ENCODE results near the gene FEZF2.

The FEZF2 gene

GRCh38 chr3:62373215-62373614 lies at the start of gene FEZF2:
Gene FEZF2 (minus strand): TSS chr3:62373550. CDS start chr3:62372868, 682 bp downstream.
- DNase-seq = no peak

- DNase-seq = no peak
These were observed 47.9 kb upstream of the FEZF2 start for GRCh38 chr3:62421207-62421606.

GRCh38 chr3:62416144-62416543 lies 42.8 kb upstream of the FEZF2 start:
- DNase-seq = no peak

- DNase-seq = no peak
These were observed 42.0 kb upstream of the FEZF2 start for GRCh38 chr3:62415312-62415801.

- DNase-seq = no peak
These were observed 41.4 kb upstream of the FEZF2 start for GRCh38 chr3:62414786-62415185.

GRCh38 chr3:62413687-62414086 lies 40.3 kb upstream of the FEZF2 start:
- DNase-seq = no peak

GRCh38 chr3:62406945-62407344 lies 33.6 kb upstream of the FEZF2 start:
- no peak for DNase-seq

- no peak for DNase-seq
These were observed 32.2 kb upstream of the FEZF2 start for GRCh38 chr3:62405566-62405965.

GRCh38 chr3:62405135-62405534 lies 31.8 kb upstream of the FEZF2 start:
- no peak for DNase-seq

- no peak for DNase-seq
These were observed 31.0 kb upstream of the FEZF2 start for GRCh38 chr3:62404321-62404720.

GRCh38 chr3:62403765-62404164 lies 30.4 kb upstream of the FEZF2 start:
- no peak for DNase-seq

- no peak for DNase-seq
These were observed 19.4 kb upstream of the FEZF2 start for GRCh38 chr3:62392626-62393292.

GRCh38 chr3:62387251-62387650 lies 13.9 kb upstream of the FEZF2 start:
- no peak for DNase-seq

- no peak for DNase-seq
These were observed 6.0 kb upstream of the FEZF2 start for GRCh38 chr3:62379321-62379798.

GRCh38 chr3:62378921-62379320 lies 5.6 kb upstream of the FEZF2 start:
- DNase-seq = no peak

GRCh38 chr3:62378311-62378789 lies 5.0 kb upstream of the FEZF2 start:
- no peak for DNase-seq

- DNase-seq = no peak
These were observed 3.8 kb upstream of the FEZF2 start for GRCh38 chr3:62376906-62377877.

GRCh38 chr3:62376454-62376720 lies 3.0 kb upstream of the FEZF2 start:
- DNase-seq = no peak

GRCh38 chr3:62375655-62376453 lies 2.5 kb upstream of the FEZF2 start:
- DNase-seq = no peak

- no peak for DNase-seq
These were observed 1.2 kb upstream of the FEZF2 start for GRCh38 chr3:62374341-62375218.

GRCh38 chr3:62373714-62374333 lies 474 bp upstream of the FEZF2 start:
- DNase-seq = no peak

Data from CD4-positive, alpha-beta T cell treated with Interleukin-6 for 4 hours (primary cell).